Measurements from ENCODE around the gene DLG2.
A peak's percentile ranks its signal among the peaks of the same experiment; 100 is the strongest.

DLG2 gene

DNA sequence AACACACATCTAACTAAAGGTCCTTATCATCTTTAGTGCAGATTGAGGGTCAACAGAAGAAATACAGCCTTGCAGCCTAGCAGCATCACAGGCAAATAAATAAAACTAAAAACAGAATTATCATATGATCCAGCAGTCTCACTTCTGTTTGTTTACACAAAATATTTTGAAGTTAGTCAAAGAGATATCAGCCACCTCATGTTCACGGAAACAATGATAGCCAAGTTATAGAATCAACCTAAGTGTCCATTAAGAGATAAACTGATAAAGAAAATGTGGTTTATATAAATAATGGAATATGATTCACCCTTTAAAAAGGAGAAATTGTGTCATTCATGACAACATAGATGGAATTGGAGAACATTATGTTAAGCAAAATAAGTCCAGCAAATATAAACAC, 1602.9 kb downstream of the DLG2 start:
- no peak for DNase-seq (ENCODE audit: low read depth)
- no peak for TF ChIP-seq CTCF (conservative IDR thresholded peaks at IDR 0.05; ENCODE audit: low read depth, low read length)
- no peak overlapping the region for H3K4me3 ChIP-seq (ENCODE audit: low read length)

- TF ChIP-seq CTCF (conservative IDR thresholded peaks at IDR 0.05; ENCODE audit: low read depth, low read length) = no peak
- DNase-seq (ENCODE audit: low read depth) = no peak
- no peak overlapping the region for H3K4me3 ChIP-seq (ENCODE audit: low read length)
These were observed 1604.4 kb downstream of the DLG2 start for GRCh38 chr11:84022695-84023094.

- no peak for TF ChIP-seq CTCF (conservative IDR thresholded peaks at IDR 0.05; ENCODE audit: low read depth, low read length)
- H3K4me3 ChIP-seq (ENCODE audit: low read length) = no peak overlapping the region
- DNase-seq (ENCODE audit: low read depth) = no peak
These were observed 1604.9 kb downstream of the DLG2 start for GRCh38 chr11:84022201-84022600.

- no peak for TF ChIP-seq CTCF (conservative IDR thresholded peaks at IDR 0.05; ENCODE audit: low read depth, low read length)
- H3K4me3 ChIP-seq (ENCODE audit: low read length) = no peak overlapping the region
- no peak for DNase-seq (ENCODE audit: low read depth)
These were observed 1605.9 kb downstream of the DLG2 start for GRCh38 chr11:84021291-84021690.

GRCh38 chr11:84019571-84020194, 1607.5 kb downstream of the DLG2 start:
- H3K4me3 ChIP-seq (ENCODE audit: low read length) = no peak overlapping the region
- TF ChIP-seq CTCF (conservative IDR thresholded peaks at IDR 0.05; ENCODE audit: low read depth, low read length) = no peak
- DNase-seq (ENCODE audit: low read depth) = peak; percentile 4

DNA sequence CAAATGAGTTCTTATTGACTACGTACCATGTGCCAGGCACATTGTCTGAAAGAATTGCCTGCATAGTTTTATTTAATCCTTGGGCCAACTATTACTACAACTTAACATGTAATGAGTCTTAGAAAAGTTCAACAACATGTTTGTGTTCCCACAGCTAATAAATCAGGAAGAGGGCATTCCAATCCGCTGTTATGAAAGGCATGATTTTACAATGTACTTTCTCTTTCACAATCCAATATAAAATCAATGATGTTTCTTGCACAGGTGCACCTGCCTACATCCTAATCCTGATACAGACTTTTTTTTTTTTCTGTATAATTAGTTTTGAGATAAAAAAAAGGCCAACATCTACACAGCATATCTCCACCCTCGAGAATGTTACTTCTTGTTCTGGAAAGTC, 1612.6 kb downstream of the DLG2 start:
- no peak overlapping the region for H3K4me3 ChIP-seq (ENCODE audit: low read length)
- no peak for DNase-seq (ENCODE audit: low read depth)
- TF ChIP-seq CTCF (conservative IDR thresholded peaks at IDR 0.05; ENCODE audit: low read depth, low read length) = no peak

GRCh38 chr11:84012171-84012826, 1614.8 kb downstream of the DLG2 start:
- TF ChIP-seq CTCF (conservative IDR thresholded peaks at IDR 0.05; ENCODE audit: low read depth, low read length) = no peak
- DNase-seq (ENCODE audit: low read depth) = no peak
- no peak overlapping the region for H3K4me3 ChIP-seq (ENCODE audit: low read length)
